Smooth muscle cell (in vitro differentiated cells): ENCODE results near the gene ACVRL1. TPM values are rescaled to one million over a fixed set of nuclear protein-coding genes. Genes with fewer than 3 reads are reported as not detected.

Experiments used
- DNase-seq: peaks from one replicate; lab custom pipeline; 2025; ENCODE audit not compliant: unreplicated experiment; lab: John Stamatoyannopoulos, UW
- H2AFZ ChIP-seq: fragments of 200-600 bp; sonication (generic); 2 replicates; pipeline ENCODE4 v1.6.0; 2016; ENCODE audit warnings: antibody characterized with exemption, low read depth, mild to moderate bottlenecking
- H3F3A ChIP-seq: fragments of 200-600 bp; sonication (generic); 2 replicates; pipeline ENCODE4 v1.6.0; 2017; ENCODE audit warnings: antibody characterized with exemption, low read depth
- H3K27ac ChIP-seq: fragments of 200-600 bp; sonication (generic); 2 replicates; pipeline ENCODE4 v1.5.1; 2016; ENCODE audit warnings: low read depth, mild to moderate bottlenecking
- H3K27me3 ChIP-seq: fragments of 200-600 bp; sonication (generic); 2 replicates; pipeline ENCODE4 v1.6.1; 2016; ENCODE audit warnings: low read depth, mild to moderate bottlenecking
- H3K36me3 ChIP-seq: fragments of 200-600 bp; sonication (generic); 2 replicates; pipeline ENCODE4 v1.5.1; 2016; ENCODE audit warnings: low read depth
- H3K4me1 ChIP-seq: fragments of 200-600 bp; sonication (generic); 2 replicates; pipeline ENCODE4 v1.5.1; 2016; ENCODE audit warnings: low read depth
- H3K4me2 ChIP-seq: fragments of 200-600 bp; sonication (generic); 2 replicates; pipeline ENCODE4 v1.6.0; 2016; ENCODE audit warnings: mild to moderate bottlenecking
- H3K4me3 ChIP-seq: fragments of 200-600 bp; sonication (generic); 2 replicates; pipeline ENCODE4 v1.5.1; 2016; ENCODE audit warnings: mild to moderate bottlenecking
- H3K79me2 ChIP-seq: fragments of 200-600 bp; sonication (generic); 2 replicates; pipeline ENCODE4 v1.6.0; 2016; ENCODE audit warnings: low read depth, mild to moderate bottlenecking
- H3K9ac ChIP-seq: fragments of 200-600 bp; sonication (generic); 2 replicates; pipeline ENCODE4 v1.6.0; 2016; ENCODE audit warnings: low read depth
- H3K9me3 ChIP-seq: fragments of 200-600 bp; sonication (generic); replicated peaks from 2 replicates; pipeline ENCODE4 v1.5.1; 2016; ENCODE audit warnings: low read depth
- H4K20me1 ChIP-seq: fragments of 200-600 bp; sonication (generic); 2 replicates; pipeline ENCODE4 v1.6.0; 2016; ENCODE audit warnings: low read depth
- CTCF ChIP-seq: fragments of 200-600 bp; sonication (generic); IDR thresholded peaks from 2 replicates; pipeline ENCODE4 v1.5.1; 2017; ENCODE audit warnings: borderline replicate concordance, mild to moderate bottlenecking, antibody characterized with exemption; ENCODE audit not compliant: insufficient read depth, poor library complexity, severe bottlenecking
- WGBS: methylation state at CpG from one replicate; pipeline ENCODE4 v1.1.7; 2016; ENCODE audit warnings: low lambda C conversion rate; 5-methylcytosine and 5-hydroxymethylcytosine counted together
- polyA plus RNA-seq: library from polyadenylated mRNA; unstranded; fragments of >200 nt; fragmentation: Nextera tagmentation; extraction: Ambion mirVana; gene quantifications from 2 replicates; pipeline ENCODE4 v1.2.1, GENCODE V29; 2016
- total RNA-seq: library from RNA; depleted of rRNA; stranded (reverse); fragments of >200 nt; gene quantifications from 2 replicates; pipeline ENCODE4 v1.2.3, GENCODE V29; 2014

ACVRL1 gene
- total and polyA plus RNA-seq, 2 experiments from 2014 or later: 8.4 to 10.4 TPM

GRCh38 chr12:51863363-51863932 is 43.9 kb upstream of the ACVRL1 start:
- Histone ChIP-seq H3K79me2 (no peaks in the 10 kb centered on the region), H3K9me3 (no peaks in the 10 kb centered on the region), H3K9ac (no peak overlapping the region), H3K4me3 (peak overlapping the region; percentile 58), H3F3A (peaks cover 18% of the 10 kb centered on the region), H3K27ac (no peak overlapping the region), H3K4me1 (peaks cover 39% of the 10 kb centered on the region), H3K27me3 (no peaks in the 10 kb centered on the region), H3K36me3 (no peaks in the 10 kb centered on the region), H4K20me1 (no peaks in the 10 kb centered on the region), H2AFZ (peak overlapping the region; percentile 53), H3K4me2 (peak overlapping the region; percentile 98)
- WGBS: 19% methylated on average over 17 of the region's 17 CpGs
- TF ChIP-seq CTCF: no peak
- no peak for DNase-seq

DNA sequence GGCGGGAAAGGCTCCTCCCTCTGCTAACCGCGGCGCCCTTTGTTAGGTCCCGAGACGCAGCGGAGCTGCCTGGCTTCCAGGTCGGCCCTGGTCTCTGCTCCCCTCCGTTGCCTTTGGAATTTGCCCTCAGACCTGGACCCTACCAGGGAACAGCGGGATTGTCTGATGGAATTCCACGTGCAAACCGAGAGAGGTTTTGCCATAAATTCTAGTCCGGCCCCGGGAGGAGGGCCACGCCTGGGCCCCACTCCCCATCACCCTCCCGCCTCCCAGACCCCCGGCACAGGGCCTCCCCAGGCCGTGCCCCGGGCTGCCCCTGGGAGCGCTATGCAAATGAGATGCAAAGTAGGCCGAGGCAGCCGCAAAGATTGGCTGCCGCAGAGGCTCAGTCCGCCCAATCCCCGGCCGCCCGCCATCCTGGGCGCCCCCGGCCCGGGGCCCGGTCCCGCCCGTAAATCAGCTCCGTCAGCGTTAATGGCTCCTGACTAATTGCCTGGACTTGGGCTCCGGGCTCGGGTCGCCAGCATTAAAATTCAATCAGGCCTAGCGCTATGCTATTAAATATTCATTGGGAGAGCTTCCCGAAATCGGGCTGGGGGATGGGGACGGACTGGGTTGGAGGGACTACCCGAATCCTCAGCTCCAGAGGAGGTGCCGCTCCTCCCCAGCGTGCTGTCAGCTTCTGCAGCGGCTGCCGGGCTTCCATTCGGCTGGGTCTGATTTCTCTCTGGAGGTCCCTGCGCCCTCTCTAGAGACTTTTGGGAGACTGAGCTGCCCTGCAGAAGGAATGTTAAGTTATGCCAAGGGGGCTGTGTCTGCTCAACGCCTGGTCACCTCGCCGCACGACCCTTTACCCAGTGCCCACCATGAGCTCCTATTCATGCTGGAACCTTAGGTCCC is 43.1 kb upstream of the ACVRL1 start:
- no peak for TF ChIP-seq CTCF
- Histone ChIP-seq H3K4me2 (peak overlapping the region; percentile 98), H2AFZ (peak overlapping the region; percentile 74), H3K27me3 (no peaks in the 10 kb centered on the region), H4K20me1 (no peaks in the 10 kb centered on the region), H3K36me3 (no peaks in the 10 kb centered on the region), H3K9me3 (no peaks in the 10 kb centered on the region), H3K27ac (no peak overlapping the region), H3F3A (peaks cover 18% of the 10 kb centered on the region), H3K79me2 (no peaks in the 10 kb centered on the region), H3K9ac (no peak overlapping the region), H3K4me3 (peak overlapping the region; percentile 58), H3K4me1 (peaks cover 45% of the 10 kb centered on the region)
- WGBS: 4% methylated on average over 49 of the region's 53 CpGs
- peak; percentile 51 for DNase-seq

- Histone ChIP-seq H3K4me3 (peak overlapping the region; percentile 58), H2AFZ (peak overlapping the region; percentile 74), H3K9me3 (no peaks in the 10 kb centered on the region), H3K79me2 (no peaks in the 10 kb centered on the region), H3K27ac (no peak overlapping the region), H4K20me1 (no peaks in the 10 kb centered on the region), H3F3A (peaks cover 18% of the 10 kb centered on the region), H3K27me3 (no peaks in the 10 kb centered on the region), H3K36me3 (no peaks in the 10 kb centered on the region), H3K4me2 (peak overlapping the region; percentile 98), H3K9ac (no peak overlapping the region), H3K4me1 (peaks cover 50% of the 10 kb centered on the region)
- no peak for DNase-seq
- TF ChIP-seq CTCF: no peak
- 10% methylated on average over 12 of the region's 12 CpGs for WGBS
Observed at GRCh38 chr12:51864833-51865670, 42.3 kb upstream of the ACVRL1 start.
